IMR-90 (cell line): Measurements from ENCODE around the gene CXCL6. TPM values are rescaled to one million over a fixed set of nuclear protein-coding genes. Genes with fewer than 3 reads are reported as not detected.

Experiments
- ATAC-seq: fragments of 200-7000 bp; cut with Tn5 transposase; 2 replicates; pipeline ENCODE4 v1.9.1; 2020; ENCODE audit warnings: low read depth, mild to moderate bottlenecking, moderate library complexity
- BruUV-seq: library from RNA; stranded (reverse); fragments of 400-500 nt; replicated peaks from 2 replicates; lab custom pipeline; 2021; lab: Mats Ljungman, UMichigan
- CTCF ChIA-PET: fragments of 300-600 bp; formaldehyde crosslinking; extraction: SDS; loops from one replicate; lab custom pipeline; 2021; ENCODE audit warnings: antibody characterized with exemption; lab: Yijun Ruan, JAX
- POLR2A ChIA-PET: fragments of 300-600 bp; sonication (Branson Sonifier 250); formaldehyde crosslinking; loops from one replicate; lab custom pipeline; 2022; ENCODE audit warnings: antibody characterized with exemption; ENCODE audit not compliant: unreplicated experiment; lab: Charles Lee
- DNase-seq: peaks from one replicate; pipeline ENCODE4 v3.0.0; 2013
- H2AFZ ChIP-seq: replicated peaks from 2 replicates; pipeline ENCODE3; 2013; ENCODE audit warnings: low read length, mild to moderate bottlenecking; ENCODE audit not compliant: poor library complexity
- H2AK5ac ChIP-seq: 2 replicates; pipeline ENCODE4 v1.6.1; 2013; ENCODE audit warnings: low read depth, low read length, inconsistent platforms
- H2AK9ac ChIP-seq: replicated peaks from 2 replicates; pipeline ENCODE3; 2013; ENCODE audit warnings: mild to moderate bottlenecking, low read depth, low read length, moderate library complexity; ENCODE audit not compliant: poor library complexity
- H2BK120ac ChIP-seq: 2 replicates; pipeline ENCODE4 v1.6.1; 2013; ENCODE audit warnings: low read depth, low read length, inconsistent platforms
- H2BK15ac ChIP-seq: 3 replicates; pipeline ENCODE4 v1.6.1; 2013; ENCODE audit warnings: low read depth, low read length, inconsistent platforms
- H2BK20ac ChIP-seq: 2 replicates; pipeline ENCODE4 v1.6.1; 2013; ENCODE audit warnings: low read depth, mild to moderate bottlenecking, inconsistent platforms, low read length, moderate library complexity
- H2BK5ac ChIP-seq: 2 replicates; pipeline ENCODE4 v1.6.1; 2013; ENCODE audit warnings: mild to moderate bottlenecking, low read depth, low read length, inconsistent platforms; ENCODE audit not compliant: poor library complexity, severe bottlenecking
- H3K14ac ChIP-seq: replicated peaks from 2 replicates; pipeline ENCODE4 v1.6.1; 2013; ENCODE audit warnings: low read depth, low read length, inconsistent platforms
- H3K18ac ChIP-seq: 2 replicates; pipeline ENCODE4 v1.6.1; 2013; ENCODE audit warnings: low read depth, low read length, control low read depth
- H3K23ac ChIP-seq: 2 replicates; pipeline ENCODE4 v1.6.1; 2013; ENCODE audit warnings: low read depth, low read length, inconsistent platforms
- H3K27ac ChIP-seq: 2 replicates; pipeline ENCODE4 v1.5.1; 2013; ENCODE audit warnings: mild to moderate bottlenecking, control low read depth, low read length; ENCODE audit not compliant: insufficient read depth
- H3K27me3 ChIP-seq: 2 replicates; pipeline ENCODE4 v1.6.1; 2013; ENCODE audit warnings: low read length; ENCODE audit not compliant: control insufficient read depth, insufficient read depth
- H3K36me3 ChIP-seq: 2 replicates; pipeline ENCODE4 v1.6.1; 2013; ENCODE audit warnings: low read length, mixed read lengths; ENCODE audit not compliant: control insufficient read depth, insufficient read depth
- H3K4ac ChIP-seq: 2 replicates; pipeline ENCODE4 v1.6.1; 2013; ENCODE audit warnings: low read depth, low read length, inconsistent platforms
- H3K4me1 ChIP-seq: 2 replicates; pipeline ENCODE4 v1.6.1; 2013; ENCODE audit warnings: low read length, mixed read lengths; ENCODE audit not compliant: control insufficient read depth, insufficient read depth
- H3K4me2 ChIP-seq: 2 replicates; pipeline ENCODE4 v1.6.1; 2013; ENCODE audit warnings: low read depth, mild to moderate bottlenecking, control low read depth, low read length, moderate library complexity
- H3K4me3 ChIP-seq: 2 replicates; pipeline ENCODE4 v1.5.1; 2013; ENCODE audit warnings: low read depth, mild to moderate bottlenecking, control low read depth, low read length, moderate library complexity; ENCODE audit not compliant: insufficient read depth
- H3K56ac ChIP-seq: 2 replicates; pipeline ENCODE4 v1.6.1; 2013; ENCODE audit warnings: low read length, inconsistent platforms; ENCODE audit not compliant: insufficient read depth; ENCODE audit errors: extremely low read depth
- H3K79me1 ChIP-seq, 2 experiments: 2 replicates each; pipeline ENCODE4 v1.6.1; 2013; ENCODE audit warnings: low read length in 2 of 2, inconsistent platforms in 1 of 2, low read depth in 1 of 2
- H3K9ac ChIP-seq: 2 replicates; pipeline ENCODE4 v1.6.1; 2013; ENCODE audit warnings: low read depth, low read length, control low read depth
- H3K9me1 ChIP-seq: 2 replicates; pipeline ENCODE4 v1.6.1; 2013; ENCODE audit warnings: low read length, inconsistent platforms; ENCODE audit not compliant: insufficient read depth
- H3K9me3 ChIP-seq: 2 replicates; pipeline ENCODE4 v1.6.1; 2013; ENCODE audit warnings: low read length; ENCODE audit not compliant: control insufficient read depth, insufficient read depth
- H4K20me1 ChIP-seq: 2 replicates; pipeline ENCODE4 v1.6.1; 2013; ENCODE audit warnings: low read length, inconsistent platforms; ENCODE audit not compliant: insufficient read depth
- H4K5ac ChIP-seq: 2 replicates; pipeline ENCODE4 v1.6.1; 2013; ENCODE audit warnings: mild to moderate bottlenecking, low read depth, low read length, control low read depth
- H4K8ac ChIP-seq, 2 experiments: 2 replicates each; pipeline ENCODE4 v1.6.1; 2013; ENCODE audit warnings: low read depth in 2 of 2, low read length in 2 of 2, control low read depth in 1 of 2, inconsistent platforms in 1 of 2
- H4K91ac ChIP-seq: 2 replicates; pipeline ENCODE4 v1.6.1; 2013; ENCODE audit warnings: low read depth, low read length, inconsistent platforms; ENCODE audit not compliant: insufficient read depth
- BHLHE40 ChIP-seq: fragments of 150-350 bp; IDR thresholded peaks from 2 replicates; pipeline ENCODE4 v1.6.1; 2016; ENCODE audit warnings: mild to moderate bottlenecking, low read depth, low read length
- CEBPB ChIP-seq: IDR thresholded peaks from 2 replicates; pipeline ENCODE4 v1.6.1; 2012; ENCODE audit warnings: low read depth, low read length, improper control_type of control experiment
- CHD1 ChIP-seq: IDR thresholded peaks from 2 replicates; pipeline ENCODE4 v1.6.1; 2012; ENCODE audit warnings: low read depth, low read length, improper control_type of control experiment
- CTCF ChIP-seq: conservative IDR thresholded peaks from 2 replicates; pipeline ENCODE4 v1.5.1; 2012; ENCODE audit warnings: mild to moderate bottlenecking, low read depth, low read length, improper control_type of control experiment
- ELK1 ChIP-seq: fragments of 150-350 bp; IDR thresholded peaks from 2 replicates; pipeline ENCODE4 v1.6.1; 2016; ENCODE audit warnings: low read depth, mild to moderate bottlenecking, low read length, moderate library complexity, borderline replicate concordance
- FOS ChIP-seq: fragments of 150-350 bp; IDR thresholded peaks from 2 replicates; pipeline ENCODE4 v1.6.1; 2016; ENCODE audit warnings: low read depth, low read length
- MAFK ChIP-seq: IDR thresholded peaks from 2 replicates; pipeline ENCODE4 v1.6.1; 2012; ENCODE audit warnings: low read depth, low read length, improper control_type of control experiment
- MAZ ChIP-seq: IDR thresholded peaks from 2 replicates; pipeline ENCODE4 v1.6.1; 2012; ENCODE audit warnings: low read depth, mild to moderate bottlenecking, low read length, improper control_type of control experiment, moderate library complexity, borderline replicate concordance
- MXI1 ChIP-seq: IDR thresholded peaks from 2 replicates; pipeline ENCODE4 v1.6.1; 2012; ENCODE audit warnings: low read depth, mild to moderate bottlenecking, low read length, moderate library complexity, borderline replicate concordance
- NFE2L2 ChIP-seq: fragments of 150-350 bp; IDR thresholded peaks from 2 replicates; pipeline ENCODE4 v1.6.1; 2016; ENCODE audit warnings: low read depth, mild to moderate bottlenecking, low read length
- POLR2A ChIP-seq: IDR thresholded peaks from 2 replicates; pipeline ENCODE4 v1.6.1; 2012; ENCODE audit warnings: mild to moderate bottlenecking, low read depth, low read length
- RAD21 ChIP-seq: IDR thresholded peaks from 2 replicates; pipeline ENCODE4 v1.6.1; 2012; ENCODE audit warnings: low read length, improper control_type of control experiment
- RCOR1 ChIP-seq: IDR thresholded peaks from 2 replicates; pipeline ENCODE4 v1.6.1; 2012; ENCODE audit warnings: mild to moderate bottlenecking, low read length, improper control_type of control experiment; ENCODE audit not compliant: insufficient replicate concordance
- RFX5 ChIP-seq: IDR thresholded peaks from 2 replicates; pipeline ENCODE4 v1.8.0; 2012; ENCODE audit warnings: low read depth, mild to moderate bottlenecking, low read length, moderate library complexity
- SMC3 ChIP-seq: fragments of 150-350 bp; IDR thresholded peaks from 2 replicates; pipeline ENCODE4 v1.6.1; 2016; ENCODE audit warnings: low read depth, mild to moderate bottlenecking, antibody characterized with exemption, low read length, moderate library complexity
- USF2 ChIP-seq: fragments of 150-350 bp; IDR thresholded peaks from 2 replicates; pipeline ENCODE4 v1.6.1; 2017; ENCODE audit warnings: mild to moderate bottlenecking, antibody characterized with exemption, low read length, low read depth
- dilution Hi-C: fragments of 300-500 bp; cut with HindIII; formaldehyde crosslinking; loops from one replicate; pipeline ENCODE4 v1.14.3; 2018; ENCODE audit warnings: low sequenced_read_pairs; ENCODE audit not compliant: unreplicated experiment
- in situ Hi-C: fragments of 300-500 bp; cut with MboI; formaldehyde crosslinking; loops from 3 replicates; pipeline ENCODE4 v1.14.3; 2019; ENCODE audit warnings: low sequenced_read_pairs, inconsistent platforms, mixed read lengths
- intact Hi-C: fragments of 100-400 bp; cut with micrococcal nuclease; formaldehyde crosslinking; loops from 2 replicates; pipeline ENCODE4 v1.10.0; 2022
- polyA plus RNA-seq, 3 experiments: library from polyadenylated mRNA; depleted of rRNA; stranded (reverse); fragments of >200 nt; gene quantifications; 2 replicates each; pipeline ENCODE4 v1.2.3, GENCODE V29; 2012; ENCODE audit warnings: low replicate concordance in 1 of 3
- total RNA-seq: library from RNA; depleted of rRNA; stranded (reverse); fragments of >200 nt; gene quantifications from 2 replicates; pipeline ENCODE4 v1.2.3, GENCODE V29; 2012

CXCL6 gene
- total and polyA plus RNA-seq, 2 of the 4 experiments (the other 2 are of a cell fraction), result not detected

GRCh38 chr4:73843369-73843768 is 6.9 kb downstream of the CXCL6 start:
- H3K27ac ChIP-seq, result no peak overlapping the region
- no TSS peak for BruUV-seq

More at GRCh38 chr4:73843369-73843768, 6.9 kb downstream of the CXCL6 start:
- H2AK5ac ChIP-seq, result no peak overlapping the region
- in situ Hi-C loops (no loop called here), dilution Hi-C loops (no loop called here), intact Hi-C loops (no loop called here)
- no peak overlapping the region for H3K4me2 ChIP-seq
- H4K91ac ChIP-seq, result no peak overlapping the region
- H2AFZ ChIP-seq, result no peak overlapping the region
- H2BK15ac ChIP-seq, result no peak overlapping the region
- no peaks in the 10 kb centered on the region for H3K36me3 ChIP-seq
- ATAC-seq (no peak), DNase-seq (no peak)
- TF ChIP-seq CHD1, result no peak
- TF ChIP-seq CEBPB, result no peak
- TF ChIP-seq USF2, result no peak
- TF ChIP-seq ELK1, result no peak
- no peak for TF ChIP-seq CTCF
- TF ChIP-seq RAD21, result no peak
- no peak for TF ChIP-seq MAZ
- TF ChIP-seq SMC3, result no peak
- TF ChIP-seq MXI1, result no peak
- no peak for TF ChIP-seq NFE2L2
- no peak for TF ChIP-seq RCOR1
- no peak for TF ChIP-seq BHLHE40
- no peak for TF ChIP-seq POLR2A
- no peak for TF ChIP-seq RFX5
- TF ChIP-seq FOS, result no peak
- TF ChIP-seq MAFK, result no peak
- H4K5ac ChIP-seq, result no peak overlapping the region
- H4K8ac ChIP-seq, result no peak overlapping the region
- no peaks in the 10 kb centered on the region for H3K9me3 ChIP-seq
- H3K14ac ChIP-seq, result no peak overlapping the region
- H3K4ac ChIP-seq, result no peak overlapping the region
- H3K23ac ChIP-seq, result no peak overlapping the region
- no peaks in the 10 kb centered on the region for H3K9me1 ChIP-seq
- POLR2A ChIA-PET, result no interaction called here
- H2AK9ac ChIP-seq, result no peak overlapping the region
- no peak overlapping the region for H3K4me3 ChIP-seq
- CTCF ChIA-PET, result no interaction called here
- peaks cover 13% of the 10 kb centered on the region for H3K27me3 ChIP-seq
- no peak overlapping the region for H3K56ac ChIP-seq
- no peak overlapping the region for H3K9ac ChIP-seq
- no peaks in the 10 kb centered on the region for H3K79me1 ChIP-seq
- no peak overlapping the region for H2BK20ac ChIP-seq
- H2BK120ac ChIP-seq, result no peak overlapping the region
- H2BK5ac ChIP-seq, result no peak overlapping the region
- H3K4me1 ChIP-seq, result no peaks in the 10 kb centered on the region
- no peak overlapping the region for H3K18ac ChIP-seq
- H4K20me1 ChIP-seq, result no peaks in the 10 kb centered on the region
